DMS153 treated with DMSO at 0.1 percent for 48 hours (cell line): ENCODE measurements around the gene CERK.
A peak's percentile ranks its signal among the peaks of the same experiment; 100 is the strongest.
"Not testable (repeated sequence)": the region's sequence is repeated elsewhere in the genome, so short reads cannot be mapped to it uniquely, and the experiment has no call there.

Experiments used
- DNase-seq: peaks from one replicate; lab custom pipeline; 2025; ENCODE audit not compliant: unreplicated experiment; lab: John Stamatoyannopoulos, UW

Gene CERK

GRCh38 chr22:46650078-46650810 is 87.8 kb downstream of the CERK start:
- DNase-seq = no peak

- peak; percentile 54 for DNase-seq
Measured at GRCh38 chr22:46649141-46650077, 88.6 kb downstream of the CERK start.

GRCh38 chr22:46648225-46648820 is 89.7 kb downstream of the CERK start:
- not testable (repeated sequence) for DNase-seq

GRCh38 chr22:46646531-46647215 is 91.4 kb downstream of the CERK start:
- DNase-seq = no peak

GRCh38 chr22:46642840-46643480 is 95.1 kb downstream of the CERK start:
- not testable (repeated sequence) for DNase-seq

- no peak for DNase-seq
Measured at GRCh38 chr22:46641811-46642266, 96.2 kb downstream of the CERK start.

GRCh38 chr22:46640293-46641055 is 97.6 kb downstream of the CERK start:
- no peak for DNase-seq

- no peak for DNase-seq
Measured at GRCh38 chr22:46639843-46640242, 98.2 kb downstream of the CERK start.

GRCh38 chr22:46638601-46639431 is 99.2 kb downstream of the CERK start:
- DNase-seq = peak; percentile 4

- DNase-seq = no peak
Measured at GRCh38 chr22:46637711-46638600, 100.1 kb downstream of the CERK start.

- DNase-seq = no peak
Measured at GRCh38 chr22:46636221-46637002, 101.6 kb downstream of the CERK start.

- no peak for DNase-seq
Measured at GRCh38 chr22:46635756-46636155, 102.3 kb downstream of the CERK start.

- DNase-seq = not testable (repeated sequence)
Measured at GRCh38 chr22:46634973-46635685, 102.9 kb downstream of the CERK start.
